HG03575 (cell line): Measurements from ENCODE around the gene DKKL1.
"Not testable (repeated sequence)": the region's sequence is repeated elsewhere in the genome, so short reads cannot be mapped to it uniquely, and the experiment has no call there.

ENCODE experiments used
- ATAC-seq: cut with Tn5 transposase; IDR thresholded peaks from one replicate; pipeline ENCODE4 v1.9.1; 2021; ENCODE audit not compliant: unreplicated experiment, insufficient number of reproducible peaks, low FRiP score; ENCODE audit errors: extremely low read depth

Gene DKKL1

GRCh38 chr19:49363268-49364082 is at the start of gene DKKL1:
Gene DKKL1, plus strand, starts transcription at chr19:49363877. Its CDS starts 122 bp downstream, at chr19:49363999.
- ATAC-seq = no peak

- ATAC-seq = no peak
These were observed 48.6 kb upstream of the DKKL1 start for GRCh38 chr19:49315111-49315510.

- no peak for ATAC-seq
These were observed 47.4 kb upstream of the DKKL1 start for GRCh38 chr19:49316284-49316683.

- no peak for ATAC-seq
These were observed 45.4 kb upstream of the DKKL1 start for GRCh38 chr19:49318296-49318695.

GRCh38 chr19:49324801-49325576 is 38.7 kb upstream of the DKKL1 start, which contains the start of gene SLC6A16:
Gene SLC6A16, minus strand, starts transcription at chr19:49325191. Its CDS starts 13,844 bp downstream, at chr19:49311347.
- no peak for ATAC-seq

- ATAC-seq = not testable (repeated sequence)
These were observed 37.9 kb upstream of the DKKL1 start for GRCh38 chr19:49325756-49326155.

GRCh38 chr19:49326165-49326704 is 37.4 kb upstream of the DKKL1 start:
- ATAC-seq = no peak

- ATAC-seq = no peak
These were observed 35.7 kb upstream of the DKKL1 start for GRCh38 chr19:49327878-49328544.

GRCh38 chr19:49328741-49329140 is 34.9 kb upstream of the DKKL1 start:
- ATAC-seq = no peak

GRCh38 chr19:49331187-49331586 is 32.5 kb upstream of the DKKL1 start:
- ATAC-seq = not testable (repeated sequence)

- no peak for ATAC-seq
These were observed 32.0 kb upstream of the DKKL1 start for GRCh38 chr19:49331616-49332055.

- ATAC-seq = not testable (repeated sequence)
These were observed 30.8 kb upstream of the DKKL1 start for GRCh38 chr19:49332691-49333417.

- ATAC-seq = no peak
These were observed 30.3 kb upstream of the DKKL1 start for GRCh38 chr19:49333418-49333805.

GRCh38 chr19:49333811-49334288 is 29.8 kb upstream of the DKKL1 start:
- ATAC-seq = no peak

- no peak for ATAC-seq
These were observed 28.4 kb upstream of the DKKL1 start, which contains the start of gene CD37 for GRCh38 chr19:49335071-49335783. Gene CD37, plus strand, starts transcription at chr19:49335406. Its CDS starts 135 bp downstream, at chr19:49335541.

GRCh38 chr19:49335784-49336481 is 27.7 kb upstream of the DKKL1 start:
- no peak for ATAC-seq
